HG02678 (cell line): ENCODE data around the gene MARK1.

Source experiments
- ATAC-seq: cut with Tn5 transposase; IDR thresholded peaks from one replicate; pipeline ENCODE4 v1.9.1; 2021; ENCODE audit warnings: mild to moderate bottlenecking, moderate library complexity; ENCODE audit not compliant: unreplicated experiment

MARK1 gene

GRCh38 chr1:220527908-220528678 lies at the start of gene MARK1:
Gene MARK1 (plus strand): TSS chr1:220528136. CDS start chr1:220528823, 687 bp downstream.
- ATAC-seq: peak; percentile 67

GRCh38 chr1:220483700-220484099 lies 44.2 kb upstream of the MARK1 start:
- ATAC-seq: no peak

- ATAC-seq: no peak
Measured at GRCh38 chr1:220484135-220484534, 43.8 kb upstream of the MARK1 start.

DNA sequence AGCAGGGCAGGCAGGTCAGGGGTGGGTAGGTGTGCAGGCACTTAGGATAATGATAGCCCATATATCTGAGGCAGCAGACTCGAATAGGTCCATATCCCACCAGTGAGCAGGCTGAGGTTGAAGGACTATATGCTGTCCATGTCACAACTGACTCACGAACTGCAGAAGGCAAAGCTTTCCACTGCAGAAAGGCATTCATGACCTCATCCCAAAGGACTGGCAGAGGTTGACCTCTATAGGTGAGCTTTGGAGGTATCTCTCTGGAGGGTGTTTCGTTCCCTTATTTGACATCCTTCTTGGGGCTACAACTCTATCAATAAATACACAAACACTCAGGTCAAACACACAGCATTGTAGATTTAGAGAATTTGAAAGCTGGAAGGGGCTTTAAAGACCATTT lies 42.8 kb upstream of the MARK1 start:
- no peak for ATAC-seq

DNA sequence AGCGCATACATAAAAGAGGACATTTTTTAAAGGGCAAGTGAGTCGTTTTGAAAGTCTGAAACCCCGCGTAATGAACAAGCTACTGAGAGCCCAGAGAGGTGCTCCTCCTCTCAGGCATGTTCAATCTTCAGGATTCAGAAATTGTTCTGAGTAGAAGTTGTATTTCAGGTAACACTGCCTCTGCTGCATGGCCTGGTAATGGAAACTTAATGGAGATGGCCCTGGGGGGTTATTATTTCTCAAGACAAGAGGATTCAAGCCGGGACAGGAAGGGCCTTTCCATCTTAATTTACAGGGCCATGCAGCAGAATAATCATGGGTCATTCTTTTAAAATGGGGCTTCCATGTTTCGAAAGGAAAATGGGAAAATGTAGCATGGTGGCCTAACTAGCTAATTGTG lies 42.1 kb upstream of the MARK1 start:
- no peak for ATAC-seq

DNA sequence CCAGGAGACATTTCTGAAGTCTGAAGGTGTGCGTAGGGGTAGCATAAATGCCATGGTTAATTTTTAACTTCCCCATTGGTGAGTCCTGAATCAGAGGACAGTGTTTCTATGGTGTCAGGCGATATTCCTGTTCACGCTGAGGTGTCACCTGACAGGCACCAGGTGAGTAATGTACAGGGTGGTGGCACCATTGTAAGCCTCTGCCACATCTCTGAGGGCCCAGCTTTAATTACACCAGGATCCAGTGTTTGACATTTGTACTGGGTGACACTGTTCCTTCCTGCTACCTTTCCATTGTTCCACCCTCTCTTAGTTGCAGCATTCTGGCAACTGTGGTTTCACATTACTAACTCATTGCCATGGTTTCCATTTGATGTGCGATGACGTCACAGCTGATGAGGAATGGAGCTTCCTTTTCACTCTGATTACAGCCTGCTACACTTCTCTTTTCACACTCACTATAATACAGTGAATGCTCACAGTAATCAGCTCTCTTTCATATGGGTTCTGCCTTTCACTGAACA lies 40.6 kb upstream of the MARK1 start:
- no peak for ATAC-seq

GRCh38 chr1:220491891-220492290 lies 36.0 kb upstream of the MARK1 start:
- no peak for ATAC-seq

GRCh38 chr1:220497220-220497947 lies 30.6 kb upstream of the MARK1 start:
- ATAC-seq: no peak

DNA sequence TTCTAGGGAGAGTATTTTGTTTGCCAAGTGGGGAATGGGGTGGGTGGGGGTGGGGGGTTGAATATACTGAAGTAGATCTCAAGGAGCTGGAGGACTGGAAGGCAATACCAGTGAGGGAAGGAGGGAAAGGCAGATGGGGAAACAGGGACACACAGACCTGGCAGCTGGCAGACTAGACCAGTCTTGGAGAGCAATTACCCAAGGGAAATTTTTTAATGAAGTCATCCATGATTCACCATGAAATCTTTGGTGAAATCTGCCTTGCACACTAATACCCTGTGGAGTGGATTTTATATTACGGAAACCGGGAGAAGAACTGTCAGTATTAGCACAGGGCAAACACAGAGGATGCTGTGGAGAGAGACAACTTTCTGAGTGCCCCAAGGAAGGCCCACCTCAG lies 29.7 kb upstream of the MARK1 start:
- no peak for ATAC-seq

GRCh38 chr1:220500372-220500771 lies 27.6 kb upstream of the MARK1 start:
- no peak for ATAC-seq

DNA sequence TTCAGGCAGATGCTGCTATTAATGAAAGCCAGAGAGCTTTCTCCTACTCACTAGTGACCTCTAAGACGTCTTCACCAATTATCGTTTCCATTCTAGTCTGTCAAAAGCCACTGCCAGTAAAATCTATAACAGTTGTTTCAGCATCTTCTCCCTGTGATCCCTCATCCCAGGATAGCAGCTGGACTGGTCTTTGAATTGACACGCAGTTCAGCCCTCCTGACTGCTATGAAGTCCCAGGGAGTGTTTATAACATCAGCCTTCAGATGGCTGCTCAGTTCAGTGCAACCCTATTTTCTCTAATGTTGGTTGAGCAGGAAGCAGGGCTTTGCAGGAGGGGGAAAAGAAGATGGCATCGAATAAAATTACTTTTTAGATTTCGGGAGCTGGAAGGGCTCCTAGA lies 23.6 kb upstream of the MARK1 start:
- ATAC-seq: no peak

DNA sequence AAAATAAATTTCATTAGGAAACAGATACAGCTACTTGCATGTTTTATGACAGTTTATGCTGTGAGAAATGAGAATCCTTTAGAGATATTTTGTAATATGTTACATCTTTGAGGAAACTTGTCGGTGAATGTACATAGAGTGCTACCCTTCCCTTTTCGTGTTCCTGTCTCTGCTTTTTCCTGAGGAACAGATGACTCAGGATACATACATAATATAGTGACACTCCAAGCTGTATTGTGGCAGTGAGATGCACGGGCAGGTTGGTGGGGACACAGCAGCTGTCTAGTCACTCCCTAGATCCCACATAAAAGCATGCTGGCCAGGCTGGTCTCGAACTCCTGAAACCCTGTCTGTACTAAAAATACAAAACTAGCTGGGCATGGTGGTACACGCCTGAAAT lies 20.9 kb upstream of the MARK1 start:
- no peak for ATAC-seq

DNA sequence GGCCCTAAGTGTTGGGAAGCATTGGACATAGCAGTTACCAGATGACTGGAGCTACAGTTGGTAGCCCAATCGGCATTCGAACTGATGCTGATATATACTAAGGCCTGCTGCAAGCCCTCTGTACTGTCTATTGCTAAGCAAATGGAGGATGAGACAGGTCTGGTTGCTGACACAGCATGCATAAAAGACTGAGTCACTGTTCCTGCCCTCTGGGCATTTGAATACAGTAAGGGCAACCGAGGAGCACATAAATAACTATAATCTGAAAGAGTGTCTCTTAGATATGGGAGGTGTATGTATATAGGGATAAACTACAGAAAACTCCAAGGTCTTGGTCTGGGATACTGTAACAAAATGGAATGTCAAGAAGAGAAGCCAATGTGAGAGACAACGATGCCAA lies 16.8 kb upstream of the MARK1 start:
- no peak for ATAC-seq

DNA sequence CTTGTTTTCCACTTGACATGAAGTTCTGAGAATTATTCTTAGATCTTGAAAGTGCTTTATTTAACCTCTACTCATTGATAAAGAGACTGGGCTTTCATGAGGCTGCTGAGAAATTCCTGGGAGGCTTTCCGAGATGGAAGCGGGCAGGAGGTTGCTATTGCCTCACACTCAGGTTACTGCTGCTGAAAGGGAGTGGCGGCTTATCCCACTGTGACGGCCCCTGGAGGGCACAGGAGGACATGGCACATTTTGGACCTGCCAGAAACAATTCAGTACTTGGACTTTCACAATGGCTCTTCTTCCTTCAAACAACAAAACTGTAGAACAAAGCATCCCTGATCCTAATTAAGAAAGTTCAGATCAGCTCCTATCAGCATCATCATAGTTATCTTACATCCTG lies 16.2 kb upstream of the MARK1 start:
- ATAC-seq: no peak

GRCh38 chr1:220513834-220514233 lies 14.1 kb upstream of the MARK1 start:
- no peak for ATAC-seq

DNA sequence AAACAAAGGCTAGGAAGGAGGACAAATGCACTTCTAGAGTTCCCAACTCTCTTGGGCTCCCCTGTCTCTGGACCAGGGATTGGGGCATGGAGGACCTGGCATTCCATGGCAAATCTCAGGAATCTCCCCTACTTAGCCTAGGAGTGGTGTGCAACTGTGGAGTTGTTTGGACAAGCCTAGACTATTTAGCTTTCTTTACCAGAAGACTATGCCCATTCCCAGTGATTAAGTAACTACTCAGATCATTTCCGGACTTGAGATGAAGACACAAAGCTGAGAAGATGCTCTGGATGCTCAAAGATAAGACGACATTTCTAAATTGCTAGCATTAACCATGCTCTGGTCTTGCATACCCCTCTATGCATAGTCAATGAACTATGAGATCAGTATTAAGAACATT lies 13.7 kb upstream of the MARK1 start:
- no peak for ATAC-seq

DNA sequence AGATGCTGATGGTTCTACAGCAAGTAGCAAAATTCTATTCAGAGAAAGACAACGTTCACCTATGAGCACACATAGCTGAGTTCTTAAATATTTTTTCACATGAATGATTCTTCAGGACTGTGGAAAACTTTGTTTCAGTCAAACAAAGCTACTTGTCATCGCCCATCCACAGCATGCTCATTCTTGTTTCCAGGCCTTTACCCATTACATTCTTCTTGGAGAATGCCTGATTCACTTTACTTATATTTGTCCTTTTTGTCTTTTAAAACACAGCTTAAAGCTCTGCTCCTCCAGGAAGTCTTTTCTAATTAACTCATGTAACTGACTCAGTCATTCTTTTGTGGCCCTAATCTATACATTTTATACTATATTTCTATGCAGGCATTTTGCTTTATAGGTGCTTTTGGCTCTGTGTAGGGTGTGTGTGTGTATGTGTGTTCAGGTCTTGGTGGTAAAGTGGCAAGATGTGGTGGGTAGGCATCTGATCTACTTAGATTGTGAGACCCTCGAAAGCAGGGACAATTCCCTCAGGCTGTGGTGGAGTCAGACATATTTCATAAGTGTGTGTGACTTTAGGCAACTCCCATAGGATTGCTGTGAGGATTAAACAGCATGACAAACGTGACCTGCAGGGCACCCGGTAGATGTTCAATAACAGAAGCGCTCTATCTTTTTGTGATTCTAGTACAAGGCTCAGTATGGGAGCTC lies 11.8 kb upstream of the MARK1 start:
- ATAC-seq: no peak

DNA sequence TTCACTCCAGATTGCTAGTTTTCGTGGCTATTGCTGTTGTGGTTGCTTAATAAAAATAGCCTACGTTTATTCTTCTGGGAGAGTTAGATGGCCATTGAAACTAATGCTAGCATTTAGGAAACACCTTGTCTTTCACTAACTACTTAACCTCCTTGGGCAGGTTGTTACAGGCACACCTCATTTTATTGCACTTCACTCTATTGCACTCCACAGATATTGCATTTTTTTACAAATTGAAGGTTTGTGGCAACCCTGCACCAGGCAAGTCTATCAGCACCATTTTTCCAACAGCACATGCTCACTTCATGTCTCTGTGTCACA lies 11.3 kb upstream of the MARK1 start:
- ATAC-seq: no peak

DNA sequence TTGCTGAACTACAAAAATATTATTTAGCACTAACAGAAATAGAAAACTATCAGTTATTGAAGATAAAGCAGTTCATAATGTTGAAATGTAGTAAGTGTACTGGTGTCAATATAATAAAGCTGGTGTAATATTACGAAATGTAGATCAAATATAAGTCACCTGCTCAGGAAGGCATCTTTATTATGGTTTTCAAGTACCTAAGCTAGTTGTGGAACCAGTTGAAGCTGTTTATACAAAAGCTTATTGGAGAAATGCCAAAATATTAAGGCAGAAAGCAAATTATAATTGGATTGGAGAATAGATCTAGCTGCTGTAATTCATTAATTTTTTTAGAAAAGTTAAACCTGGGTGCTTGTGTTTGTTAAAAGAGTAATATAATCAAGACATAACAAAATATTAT lies 6.2 kb upstream of the MARK1 start:
- ATAC-seq: no peak

DNA sequence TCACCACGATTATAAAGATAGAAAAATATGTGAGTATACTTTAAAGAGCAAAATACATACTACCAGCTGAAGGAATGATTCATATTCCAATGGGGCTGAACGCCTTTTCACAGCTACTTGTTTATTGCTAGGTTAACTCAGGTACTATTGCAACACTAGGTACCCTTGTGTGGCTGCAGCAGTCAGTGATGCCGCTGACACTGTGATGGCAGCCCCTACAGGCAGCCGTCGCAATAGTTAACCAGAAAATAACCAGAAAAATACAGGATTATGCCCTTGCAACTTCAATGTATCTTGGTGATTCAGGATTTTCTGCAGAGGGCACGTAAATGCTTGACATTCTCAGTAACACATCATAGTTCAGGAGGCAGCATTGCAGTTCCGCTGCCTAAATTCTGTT lies 1.6 kb upstream of the MARK1 start:
- ATAC-seq: no peak

DNA sequence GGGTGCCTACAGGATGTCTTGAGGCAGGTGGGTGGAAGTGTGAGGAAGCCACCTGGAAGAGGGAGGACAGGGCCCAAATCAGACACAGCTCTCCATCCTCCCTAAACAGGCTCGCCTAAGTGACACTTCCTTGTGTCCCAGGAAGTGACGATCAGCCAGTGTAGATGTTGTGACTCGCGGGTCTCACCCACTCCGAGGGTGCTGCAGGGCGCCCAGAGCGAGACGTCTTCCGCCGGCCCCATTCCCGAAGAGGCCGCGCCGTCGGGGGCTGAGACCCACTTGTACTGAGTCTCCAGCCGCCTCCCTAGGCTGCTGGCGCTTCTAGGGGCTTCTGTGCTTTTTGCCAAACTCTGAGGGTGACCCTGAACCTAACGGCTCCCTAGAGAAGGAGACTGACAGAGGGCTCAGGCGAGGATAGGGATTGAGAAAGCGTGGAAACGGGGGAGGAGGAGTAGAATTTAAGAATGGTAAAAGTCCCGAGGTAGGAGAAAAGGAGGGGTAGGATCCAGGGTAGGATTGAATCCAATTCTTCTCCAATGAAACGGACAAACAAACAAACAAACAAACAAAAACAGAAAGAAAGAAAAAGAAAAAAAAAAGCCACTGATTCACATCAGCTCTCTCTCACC lies 543 bp upstream of the MARK1 start:
- ATAC-seq: no peak
